K562 (cell line): ENCODE data around the gene DSC2. TPM values are rescaled to one million over a fixed set of nuclear protein-coding genes. Genes with fewer than 3 reads are reported as not detected.

Experiments
- ATAC-seq: fragments of 200-7000 bp; cut with Tn5 transposase; 3 replicates; pipeline ENCODE4 v1.9.1; 2020; ENCODE audit warnings: moderate library complexity
- BruUV-seq: library from RNA; stranded (reverse); fragments of 400-500 nt; replicated peaks from 2 replicates; lab custom pipeline; 2021; lab: Mats Ljungman, UMichigan
- CTCF ChIA-PET: fragments of 300-600 bp; formaldehyde crosslinking; extraction: SDS; loops from one replicate; lab custom pipeline; 2021; ENCODE audit warnings: low intra/inter-chr PET ratio; lab: Yijun Ruan, JAX
- POLR2A ChIA-PET: fragments of 300-600, 350-650 bp; sonication (Branson Sonifier 250); formaldehyde crosslinking; extraction: SDS; loops from one replicate; lab custom pipeline; 2021; ENCODE audit warnings: antibody characterized with exemption, inconsistent platforms; lab: Yijun Ruan, JAX
- DNase-seq, 4 experiments: peaks; one replicate each; pipeline versions ENCODE4 v3.0.0 to v3.0.0-alpha.2; 2011 to 2018; ENCODE audit warnings: low spot score in 3 of 4, mixed read lengths in 3 of 4; ENCODE audit errors: extremely low read depth in 1 of 4
- FAIRE-seq: peaks from 2 replicates; lab custom pipeline; 2011; peaks lifted over from hg19 to GRCh38; lab: Jason Lieb, UNC
- H2AFZ ChIP-seq: 2 replicates; pipeline ENCODE4 v1.6.0; 2011; ENCODE audit warnings: low read depth, low read length, control low read depth, inconsistent platforms
- H3K27ac ChIP-seq: fragments of 200-600 bp; 3 replicates; pipeline ENCODE4 v1.8.0; 2011; ENCODE audit warnings: low read depth, mild to moderate bottlenecking, control low read depth, inconsistent platforms, low read length, moderate library complexity, mixed read lengths; ENCODE audit errors: extremely low read depth
- H3K27me3 ChIP-seq, 2 experiments: fragments of 300-600 bp in 1 of 2; 2 replicates in 1 of 2; 3 replicates in 1 of 2; pipeline versions ENCODE4 v1.6.0 to v1.8.0; 2011; ENCODE audit warnings: inconsistent platforms in 2 of 2, low read length in 2 of 2, mild to moderate bottlenecking in 1 of 2, mixed read lengths in 1 of 2, moderate library complexity in 1 of 2; ENCODE audit not compliant: control insufficient read depth in 2 of 2, insufficient read depth in 2 of 2
- H3K36me3 ChIP-seq: fragments of 300-600 bp; 3 replicates; pipeline ENCODE4 v1.8.0; 2011; ENCODE audit warnings: mild to moderate bottlenecking, low read length, inconsistent platforms; ENCODE audit not compliant: control insufficient read depth, insufficient read depth
- H3K4me1 ChIP-seq, 2 experiments: fragments of 200-600 bp in 1 of 2; replicated peaks in 1 of 2; 2 replicates in 1 of 2; 3 replicates in 1 of 2; pipeline versions ENCODE4 v1.5.1 to v1.8.0; 2011; ENCODE audit warnings: inconsistent platforms in 2 of 2, low read length in 2 of 2, mild to moderate bottlenecking in 1 of 2, mixed read lengths in 1 of 2, moderate library complexity in 1 of 2; ENCODE audit not compliant: control insufficient read depth in 2 of 2, insufficient read depth in 2 of 2
- H3K4me2 ChIP-seq: 2 replicates; pipeline ENCODE4 v1.6.1; 2011; ENCODE audit warnings: low read length, control low read depth, inconsistent platforms, mixed read lengths; ENCODE audit not compliant: insufficient read depth
- H3K4me3 ChIP-seq: fragments of 200-600 bp; sonication (generic), shearing (Covaris generic); 2 replicates; pipeline ENCODE4 v1.5.1; 2016; ENCODE audit warnings: control low read depth, inconsistent platforms
- H3K79me2 ChIP-seq: fragments of 200-600 bp; 3 replicates; pipeline ENCODE4 v1.8.0; 2011; ENCODE audit warnings: low read length, inconsistent platforms; ENCODE audit not compliant: control insufficient read depth, insufficient read depth
- H3K9ac ChIP-seq, 2 experiments: 2 replicates each; pipeline versions ENCODE4 v1.6.0 to v1.6.1; 2011; ENCODE audit warnings: low read depth in 2 of 2, low read length in 2 of 2, control low read depth in 1 of 2, inconsistent platforms in 1 of 2, mild to moderate bottlenecking in 1 of 2, mixed read lengths in 1 of 2; ENCODE audit not compliant: insufficient read depth in 1 of 2
- H3K9me1 ChIP-seq: one replicate; pipeline ENCODE4 v1.6.0; 2011; ENCODE audit warnings: inconsistent platforms, mild to moderate bottlenecking, low read length, moderate library complexity; ENCODE audit not compliant: control insufficient read depth, insufficient read depth
- H3K9me3 ChIP-seq: replicated peaks from 2 replicates; pipeline ENCODE4 v1.5.1; 2011; ENCODE audit warnings: low read depth, low read length, inconsistent platforms; ENCODE audit not compliant: control insufficient read depth, insufficient read depth
- H4K20me1 ChIP-seq: replicated peaks from 2 replicates; pipeline ENCODE4 v1.6.1; 2011; ENCODE audit warnings: low read length, inconsistent platforms, mixed read lengths; ENCODE audit not compliant: control insufficient read depth, insufficient read depth
- C11orf30 ChIP-seq: fragments of 450-650 bp; IDR thresholded peaks from 2 replicates; pipeline ENCODE4 v1.6.1; 2016; ENCODE audit warnings: low read depth, mild to moderate bottlenecking
- GABPA ChIP-seq: fragments of 200-800 bp; sonication (Bioruptor generic); conservative IDR thresholded peaks from 2 replicates; pipeline ENCODE4 v1.6.1; 2016; ENCODE audit warnings: low read depth, missing genetic modification characterization, missing compliant biosample characterization
- MEF2D ChIP-seq: conservative IDR thresholded peaks from 2 replicates; pipeline ENCODE4 v1.6.1; 2016; ENCODE audit warnings: low read depth, missing genetic modification characterization, missing compliant biosample characterization
- PTBP1 ChIP-seq: fragments of 200-400 bp; formaldehyde crosslinking; IDR thresholded peaks from 2 replicates; pipeline ENCODE4 v1.6.1; 2017; ENCODE audit warnings: low read depth, low read length
- SLC30A9 ChIP-seq: fragments of 250-450 bp; sonication (Bioruptor Pico); IDR thresholded peaks from 2 replicates; pipeline ENCODE4 v1.8.0; 2022; ENCODE audit warnings: mild to moderate bottlenecking, moderate library complexity
- SMAD2 ChIP-seq: fragments of 150-350 bp; IDR thresholded peaks from 2 replicates; pipeline ENCODE4 v1.6.1; 2014; ENCODE audit warnings: low read depth, mild to moderate bottlenecking, low read length
- ZBTB9 ChIP-seq: fragments of 450-650 bp; formaldehyde crosslinking; IDR thresholded peaks from 2 replicates; pipeline ENCODE4 v1.4.0; 2020; ENCODE audit warnings: mild to moderate bottlenecking, moderate library complexity
- ZNF592 ChIP-seq: fragments of 450-650 bp; IDR thresholded peaks from 2 replicates; pipeline ENCODE4 v1.6.1; 2017; ENCODE audit warnings: antibody characterized with exemption, mild to moderate bottlenecking
- WGBS: fragments of 100-300 bp; shearing (Covaris generic); methylation state at CpG from one replicate; pipeline ENCODE4 v1.1.6; 2016; ENCODE audit warnings: low coverage, mixed read lengths; ENCODE audit not compliant: insufficient coverage; ENCODE audit errors: missing lambda C conversion rate; 5-methylcytosine and 5-hydroxymethylcytosine counted together
- in situ Hi-C: fragments of 300-500 bp; cut with MboI; formaldehyde crosslinking; loops from 4 replicates; pipeline ENCODE4 v1.15.0; 2018; ENCODE audit warnings: inconsistent platforms, mixed read lengths
- intact Hi-C: fragments of 100-400 bp; cut with micrococcal nuclease; formaldehyde crosslinking; loops from 2 replicates; pipeline ENCODE4 v1.14.2; 2022
- polyA plus RNA-seq, 8 experiments: library from polyadenylated mRNA; depleted of rRNA in 4 of 8; stranded (reverse) in 5 of 8; unstranded in 3 of 8; fragments of >200 nt; fragmentation: Nextera tagmentation in 2 of 8; fragmentation: Illumina TruSeq in 1 of 8; extraction: Ambion mirVana in 2 of 8; extraction: Trizol in 1 of 8; gene quantifications; 2 replicates each; pipeline versions ENCODE4 v1.2.1 to v1.2.3, GENCODE V29; 2011 to 2014; ENCODE audit warnings: inconsistent platforms in 1 of 8, missing spikeins in 1 of 8
- total RNA-seq, 7 experiments: library from RNA; depleted of rRNA in 6 of 7; stranded (reverse); fragments of >200 nt in 6 of 7; fragmentation: Illumina TruSeq in 2 of 7; extraction: Trizol in 2 of 7; gene quantifications; 2 replicates each; pipeline versions ENCODE4 v1.2.1 to v1.2.3, GENCODE V29; 2011 to 2021; ENCODE audit warnings: low replicate concordance in 1 of 7

Gene DSC2
- total and polyA plus RNA-seq, 9 of the 15 experiments (the other 6 are each of a cell fraction or from before 2014, with no cell fraction given) = 3.8 to 15.3 (median 6.4) TPM

GRCh38 chr18:31120594-31120993 lies 18.4 kb upstream of the DSC2 start:
- ChIA-PET CTCF (interaction anchor here (0.6 kb wide), 1 partner anchor 66 kb away, joined by 3 read pairs; no protein-coding TSS in a partner anchor), POLR2A (interaction anchor here (0.7 to 1.7 kb wide), 2 partner anchors 8 to 41 kb away, joined by 3 to 5 read pairs; no protein-coding TSS in a partner anchor)
- Histone ChIP-seq H3K36me3 (no peaks in the 10 kb centered on the region), H3K9ac (no peak overlapping the region), H3K79me2 (no peaks in the 10 kb centered on the region), H3K9me3 (no peaks in the 10 kb centered on the region), H3K4me3 (no peak overlapping the region), H4K20me1 (no peaks in the 10 kb centered on the region), H3K27ac (no peak overlapping the region), H3K27me3 (no peaks in the 10 kb centered on the region; a peak in 1 of 5 replicates), H3K4me1 (no peaks in the 10 kb centered on the region; a peak in 1 of 5 replicates), H2AFZ (no peak overlapping the region), H3K4me2 (no peak overlapping the region), H3K9me1 (no peaks in the 10 kb centered on the region)
- 0% methylated on average over 2 of the region's 2 CpGs for WGBS
- in situ Hi-C loops = no loop called here
- intact Hi-C loops = no loop called here
- no peak for DNase-seq
- no peak for ATAC-seq
- no TSS peak for BruUV-seq
- TF ChIP-seq ZNF592 = no peak
- no peak for TF ChIP-seq SMAD2
- no peak for TF ChIP-seq GABPA
- no peak for TF ChIP-seq MEF2D
- no peak for TF ChIP-seq C11orf30
- no peak for TF ChIP-seq ZBTB9 (CRISPR knock-in tag)
- TF ChIP-seq PTBP1 = no peak
- no peak for TF ChIP-seq SLC30A9
- FAIRE-seq = no peak
